Ascending aorta (tissue), 2 donors: ENCODE measurements around the gene OSCP1. TPM values are rescaled to one million over a fixed set of nuclear protein-coding genes. Genes with fewer than 3 reads are reported as not detected.

Experiments
- DNase-seq, 2 donors: peaks; one replicate each; pipeline ENCODE4 v3.0.0-alpha.2; 2019; ENCODE audit warnings: low spot score in 2 of 2
- H3K27ac ChIP-seq, 2 donors: fragments of 200-600 bp; sonication (generic); one replicate each; pipeline ENCODE4 v1.5.1; 2016 to 2017; ENCODE audit warnings: mild to moderate bottlenecking in 1 of 2
- H3K27me3 ChIP-seq: fragments of 200-600 bp; sonication (generic); one replicate; pipeline ENCODE4 v1.5.1; 2017
- H3K36me3 ChIP-seq, 2 donors: fragments of 200-600 bp; sonication (generic); one replicate each; pipeline ENCODE4 v1.5.1; 2016
- H3K4me1 ChIP-seq, 2 donors: fragments of 200-600 bp; sonication (generic); one replicate each; pipeline ENCODE4 v1.5.1; 2016 to 2017; ENCODE audit warnings: mild to moderate bottlenecking in 1 of 2
- H3K4me3 ChIP-seq, 2 donors: fragments of 200-600 bp; sonication (generic); one replicate each; pipeline ENCODE4 v1.5.1; 2016 to 2017; ENCODE audit warnings: mild to moderate bottlenecking in 1 of 2
- H3K9me3 ChIP-seq, 2 donors: fragments of 200-600 bp; sonication (generic); one replicate each; pipeline ENCODE4 v1.5.1; 2016
- CTCF ChIP-seq, 3 experiments: fragments of 200-600 bp in 2 of 3; fragments of 450-650 bp in 1 of 3; sonication (generic) in 2 of 3; IDR thresholded peaks; one replicate each; pipeline ENCODE4 v1.5.1; 2016 to 2019; ENCODE audit warnings: antibody characterized with exemption in 3 of 3, mild to moderate bottlenecking in 1 of 3, moderate library complexity in 1 of 3
- intact Hi-C: fragments of 100-400 bp; cut with DNase I; formaldehyde crosslinking; loops from one replicate; pipeline ENCODE4 v1.15.1; 2023
- total RNA-seq: library from RNA; depleted of rRNA; stranded (reverse); fragments of >200 nt; gene quantifications from one replicate; pipeline ENCODE4 v1.1.0, GENCODE V29; 2016

OSCP1 gene
- total RNA-seq, 1 donor from 2014 or later = 10.6 TPM

DNA sequence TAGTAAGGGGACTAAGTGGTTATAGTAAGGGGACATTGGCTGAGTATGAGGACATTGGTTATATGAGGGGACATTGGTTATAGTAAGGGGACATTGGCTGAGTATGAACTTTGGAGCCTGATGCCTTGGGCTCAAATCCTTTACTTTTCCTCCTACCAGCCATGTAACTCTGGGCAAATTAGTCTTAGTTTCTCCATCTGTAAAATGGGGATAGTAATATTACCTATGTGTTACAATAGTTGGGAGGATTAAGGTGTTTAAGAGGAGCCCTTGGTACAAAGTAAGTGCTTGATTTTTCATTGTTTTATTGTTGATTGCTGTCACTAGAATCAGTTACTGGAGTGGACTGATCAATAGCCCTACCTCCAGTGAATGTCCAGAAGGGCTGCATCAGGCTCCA is 2.8 kb downstream of the OSCP1 start:
- no peak for DNase-seq
- no peak overlapping the region for H3K4me3 ChIP-seq
- no peaks in the 10 kb centered on the region for H3K27me3 ChIP-seq
- intact Hi-C loops = no loop called here
- no peak overlapping the region for H3K27ac ChIP-seq
- no peaks in the 10 kb centered on the region for H3K36me3 ChIP-seq
- H3K4me1 ChIP-seq = peaks cover 3 to 8% of the 10 kb centered on the region in 2 donors
- TF ChIP-seq CTCF (IDR thresholded peaks at IDR 0.05) = no peak
- H3K9me3 ChIP-seq = no peaks in the 10 kb centered on the region

DNA sequence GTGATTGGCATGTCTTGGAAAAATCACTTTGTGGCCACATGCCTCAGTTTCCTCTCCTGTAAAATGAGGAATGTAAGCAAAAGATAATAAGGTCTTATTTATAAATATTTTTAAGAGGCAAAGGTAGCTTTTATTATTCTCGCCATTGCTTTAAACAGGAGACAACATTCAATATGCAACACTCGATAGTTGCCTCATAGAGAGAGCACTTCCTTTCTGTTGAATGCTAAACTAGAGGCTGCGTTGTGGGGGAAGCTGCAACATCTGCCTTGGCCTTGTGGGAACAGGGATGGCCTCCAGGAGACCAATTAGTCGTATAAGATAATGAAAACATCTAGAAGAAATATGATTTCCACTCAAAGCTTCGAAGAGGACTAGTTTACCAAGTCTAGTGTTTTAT is 3.5 kb downstream of the OSCP1 start:
- Histone ChIP-seq H3K27me3 (no peaks in the 10 kb centered on the region), H3K36me3 (no peaks in the 10 kb centered on the region), H3K9me3 (no peaks in the 10 kb centered on the region), H3K4me1 (peaks cover 3 to 8% of the 10 kb centered on the region in 2 donors), H3K27ac (no peak overlapping the region), H3K4me3 (no peak overlapping the region)
- intact Hi-C loops = no loop called here
- DNase-seq = no peak
- TF ChIP-seq CTCF (IDR thresholded peaks at IDR 0.05) = no peak

- Histone ChIP-seq H3K27me3 (no peaks in the 10 kb centered on the region), H3K4me3 (no peak overlapping the region), H3K9me3 (no peaks in the 10 kb centered on the region)
These were observed 4.0 kb downstream of the OSCP1 start for GRCh38 chr1:36446271-36446670.

DNA sequence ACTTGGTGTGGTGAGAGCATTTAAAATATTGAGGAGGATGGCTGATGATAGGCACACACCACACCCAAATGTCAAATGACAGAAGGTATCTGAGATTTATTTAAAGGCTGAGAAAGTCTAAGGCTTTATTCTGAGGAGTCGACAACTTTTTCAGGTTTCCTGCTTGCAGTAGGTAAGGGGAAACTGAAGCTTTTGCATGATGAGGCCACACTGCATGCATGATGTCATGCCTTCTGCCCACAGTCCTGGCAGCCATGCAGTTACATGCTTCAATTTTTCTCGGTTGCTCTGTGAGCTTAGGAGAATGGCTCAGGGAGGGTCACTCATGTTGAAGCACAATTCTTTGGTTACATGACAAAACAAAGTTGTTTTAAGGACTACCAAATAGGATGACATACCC is 7.0 kb downstream of the OSCP1 start:
- Histone ChIP-seq H3K36me3 (no peaks in the 10 kb centered on the region), H3K4me1 (no peaks in the 10 kb centered on the region), H3K27me3 (no peaks in the 10 kb centered on the region), H3K9me3 (no peaks in the 10 kb centered on the region), H3K27ac (no peak overlapping the region), H3K4me3 (no peak overlapping the region)
- intact Hi-C loops = no loop called here
- no peak for TF ChIP-seq CTCF (IDR thresholded peaks at IDR 0.05)
- DNase-seq = no peak

More at GRCh38 chr1:36446271-36446670, 4.0 kb downstream of the OSCP1 start:
- no peak for DNase-seq
- no peak overlapping the region for H3K27ac ChIP-seq
- H3K4me1 ChIP-seq = peaks cover 3 to 8% of the 10 kb centered on the region in 2 donors
- no peaks in the 10 kb centered on the region for H3K36me3 ChIP-seq
- intact Hi-C loops = no loop called here
- TF ChIP-seq CTCF (IDR thresholded peaks at IDR 0.05) = no peak

DNA sequence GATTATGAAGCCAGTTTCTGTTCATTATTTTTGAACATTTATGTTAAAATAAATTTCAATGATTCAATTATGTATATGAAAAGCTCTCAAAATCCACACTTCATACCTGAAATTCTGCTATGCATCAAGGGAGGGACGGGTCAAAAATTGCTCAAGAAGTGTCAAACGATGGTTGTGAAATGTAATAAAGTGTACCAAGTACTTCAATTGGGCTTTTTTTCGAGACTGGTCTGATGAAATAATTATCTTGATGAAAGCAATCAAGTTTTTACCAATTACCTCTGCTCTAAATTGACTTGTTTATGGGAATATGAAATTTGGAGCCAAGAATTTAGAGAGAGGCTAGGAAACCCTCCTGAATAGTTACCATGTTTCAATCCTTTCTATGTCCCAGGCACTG is 7.9 kb downstream of the OSCP1 start:
- no peak for TF ChIP-seq CTCF (IDR thresholded peaks at IDR 0.05)
- no peaks in the 10 kb centered on the region for H3K4me1 ChIP-seq
- no peaks in the 10 kb centered on the region for H3K9me3 ChIP-seq
- H3K4me3 ChIP-seq = no peak overlapping the region
- peaks cover 2 to 7% of the 10 kb centered on the region in 2 donors for H3K36me3 ChIP-seq
- intact Hi-C loops = no loop called here
- DNase-seq = no peak
- no peaks in the 10 kb centered on the region for H3K27me3 ChIP-seq
- H3K27ac ChIP-seq = no peak overlapping the region

DNA sequence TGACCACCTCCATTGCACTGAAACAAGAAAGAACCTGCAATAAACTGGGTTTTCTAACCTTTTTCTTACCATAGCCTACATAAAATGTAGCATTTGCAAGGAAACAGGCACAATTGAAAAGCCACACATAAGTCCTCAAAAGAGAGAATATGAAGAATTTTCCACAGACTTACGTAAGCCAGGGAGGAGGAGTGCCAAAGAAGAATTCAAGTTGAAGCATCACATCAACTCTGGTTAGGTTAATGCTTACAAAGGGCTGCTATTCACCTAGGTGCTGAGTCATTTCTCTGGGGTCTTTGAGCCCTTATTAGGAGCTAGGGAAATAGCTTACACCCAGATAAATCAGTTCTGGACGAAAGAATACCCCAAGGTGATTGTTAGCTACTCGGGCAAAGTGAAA is 9.6 kb downstream of the OSCP1 start:
- H3K36me3 ChIP-seq = peaks cover 2 to 9% of the 10 kb centered on the region in 2 donors
- H3K27ac ChIP-seq = no peak overlapping the region
- intact Hi-C loops = no loop called here
- no peak for TF ChIP-seq CTCF (IDR thresholded peaks at IDR 0.05)
- DNase-seq = no peak
- no peaks in the 10 kb centered on the region for H3K9me3 ChIP-seq
- no peaks in the 10 kb centered on the region for H3K27me3 ChIP-seq
- no peaks in the 10 kb centered on the region for H3K4me1 ChIP-seq
- no peak overlapping the region for H3K4me3 ChIP-seq
